Measurements from ENCODE around the gene LRRC10.

- TF ChIP-seq CTCF (IDR thresholded peaks at IDR 0.05; ENCODE audit: low read length) (no peak), EZH2 (IDR thresholded peaks at IDR 0.05; ENCODE audit: borderline replicate concordance, low read length) (no peak)
These were observed 45.1 kb upstream of the LRRC10 start for GRCh38 chr12:69655616-69656340.

All from OCI-LY1 (cell line).